GM23248 (cell line): Measurements from ENCODE around the gene TEX9.

ENCODE experiments used
- EZH2 ChIP-seq: fragments of 200-600 bp; sonication (generic); IDR thresholded peaks from 2 replicates; pipeline ENCODE4 v1.6.1; 2018; ENCODE audit warnings: antibody characterized with exemption, mild to moderate bottlenecking; ENCODE audit not compliant: insufficient read depth, poor library complexity, severe bottlenecking
- EZH2phosphoT487 ChIP-seq: fragments of 200-600 bp; sonication (generic); IDR thresholded peaks from 2 replicates; pipeline ENCODE4 v1.6.1; 2018; ENCODE audit warnings: antibody characterized with exemption, moderate library complexity, mild to moderate bottlenecking, low read depth; ENCODE audit not compliant: insufficient read depth

DNA sequence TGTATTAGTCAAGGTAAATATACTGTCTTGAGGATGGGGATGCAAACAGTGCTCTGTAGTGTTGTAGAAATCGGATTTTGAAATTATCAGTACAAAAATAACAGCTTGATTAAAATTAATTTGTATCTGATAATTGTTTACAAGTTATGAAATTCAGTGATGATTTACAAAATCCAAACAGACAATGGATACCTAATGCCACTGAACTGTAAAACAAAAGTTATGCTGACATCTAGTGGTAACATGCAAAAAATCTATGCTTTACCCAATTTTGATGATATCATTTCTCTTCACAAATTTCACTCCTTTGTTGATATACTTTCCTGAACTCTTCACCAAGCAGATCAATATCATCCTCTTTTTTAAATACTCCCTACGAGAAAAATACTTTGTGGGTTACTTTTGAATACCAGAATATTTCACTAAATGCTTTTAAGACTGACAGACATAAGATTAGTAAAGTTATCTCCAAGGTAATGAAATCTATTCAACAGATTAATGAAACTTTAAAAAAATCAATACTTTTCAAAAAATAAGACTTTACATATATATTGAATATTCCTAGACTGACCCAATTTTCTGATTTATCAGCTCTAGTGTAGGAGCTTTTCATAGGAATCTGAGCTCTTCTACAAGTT is 63.7 kb downstream of the TEX9 start:
- no peak for TF ChIP-seq EZH2
- TF ChIP-seq EZH2phosphoT487: no peak
